Mammary epithelial cell (primary cell): ENCODE data around the gene TTC14.

Experiments used
- CTCF ChIP-seq, 2 donors: IDR thresholded peaks in 1 of 2; conservative IDR thresholded peaks in 1 of 2; 2 replicates each; pipeline ENCODE4 v1.5.1; 2011 to 2012; ENCODE audit warnings: inconsistent platforms in 2 of 2, low read length in 2 of 2, mild to moderate bottlenecking in 2 of 2, control low read depth in 1 of 2, low read depth in 1 of 2; ENCODE audit not compliant: insufficient read depth in 1 of 2; ENCODE audit errors: extremely low read depth in 1 of 2
- EZH2 ChIP-seq: IDR thresholded peaks from 2 replicates; pipeline ENCODE4 v1.6.1; 2012; ENCODE audit warnings: low read length, inconsistent platforms, borderline replicate concordance

- TF ChIP-seq CTCF (conservative IDR thresholded peaks at IDR 0.05 in 1 of 2, IDR thresholded peaks at IDR 0.05 in 1 of 2; ENCODE audit: extremely low read depth in 1 of 2, insufficient read depth in 1 of 2, low read depth in 1 of 2, low read length in 2 of 2): peak; percentile 38 to 42
- TF ChIP-seq EZH2: no peak
Measured at GRCh38 chr3:180646187-180646790, 44.3 kb downstream of the TTC14 start.
